ENCODE results near the gene ADAMTSL2.

ADAMTSL2 gene

DNA sequence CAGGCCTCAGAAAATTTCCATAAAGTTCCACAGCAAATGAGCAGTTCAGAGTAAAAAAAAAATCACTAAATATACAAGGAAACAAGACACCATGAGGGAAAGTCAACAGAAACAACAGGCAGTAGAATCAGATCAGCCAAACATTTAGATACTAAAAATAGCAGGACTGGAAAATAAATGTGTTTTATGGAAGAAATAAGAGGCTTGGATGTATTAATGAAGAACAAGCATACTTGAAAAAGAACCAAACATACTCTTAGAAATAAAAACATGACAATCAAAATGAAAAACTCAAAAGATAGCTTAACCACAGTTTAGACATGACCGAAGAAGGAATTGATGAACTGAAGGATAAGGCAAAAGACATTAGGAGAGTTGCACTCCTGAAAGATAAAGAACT lies 32.4 kb upstream of the ADAMTSL2 start:
- DNase-seq = no peak

DNA sequence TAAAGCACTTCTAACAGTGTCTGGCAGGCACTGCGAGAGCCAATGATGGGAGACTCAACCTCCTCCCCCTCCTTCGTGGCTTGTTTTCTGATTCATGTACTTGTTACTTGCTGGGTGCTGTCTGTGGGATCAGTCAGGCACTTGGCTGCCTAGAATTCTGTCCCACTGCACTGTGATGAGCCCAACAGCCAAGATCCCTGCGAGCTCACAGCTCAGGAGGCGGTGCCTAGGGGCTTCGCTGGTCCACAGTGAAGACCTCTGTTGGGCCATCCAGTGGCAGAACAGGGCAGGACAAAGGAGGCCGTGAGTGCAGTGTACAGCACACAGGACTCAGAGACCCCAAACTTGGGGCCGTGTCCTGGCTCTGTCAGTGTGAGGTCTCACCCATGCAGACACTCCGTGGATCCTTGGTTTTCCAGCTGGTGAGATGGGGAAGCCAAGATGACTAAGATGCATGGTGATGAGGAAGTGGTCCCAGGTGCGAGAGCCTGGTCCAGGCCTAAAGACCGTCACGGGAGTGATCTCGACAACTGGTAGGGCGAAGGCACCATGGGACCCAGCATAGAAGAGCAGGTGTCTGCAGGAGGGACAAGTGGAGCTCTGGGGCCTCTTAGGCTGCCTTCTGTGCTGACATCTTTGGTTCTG lies 29.2 kb upstream of the ADAMTSL2 start:
- no peak for DNase-seq

DNA sequence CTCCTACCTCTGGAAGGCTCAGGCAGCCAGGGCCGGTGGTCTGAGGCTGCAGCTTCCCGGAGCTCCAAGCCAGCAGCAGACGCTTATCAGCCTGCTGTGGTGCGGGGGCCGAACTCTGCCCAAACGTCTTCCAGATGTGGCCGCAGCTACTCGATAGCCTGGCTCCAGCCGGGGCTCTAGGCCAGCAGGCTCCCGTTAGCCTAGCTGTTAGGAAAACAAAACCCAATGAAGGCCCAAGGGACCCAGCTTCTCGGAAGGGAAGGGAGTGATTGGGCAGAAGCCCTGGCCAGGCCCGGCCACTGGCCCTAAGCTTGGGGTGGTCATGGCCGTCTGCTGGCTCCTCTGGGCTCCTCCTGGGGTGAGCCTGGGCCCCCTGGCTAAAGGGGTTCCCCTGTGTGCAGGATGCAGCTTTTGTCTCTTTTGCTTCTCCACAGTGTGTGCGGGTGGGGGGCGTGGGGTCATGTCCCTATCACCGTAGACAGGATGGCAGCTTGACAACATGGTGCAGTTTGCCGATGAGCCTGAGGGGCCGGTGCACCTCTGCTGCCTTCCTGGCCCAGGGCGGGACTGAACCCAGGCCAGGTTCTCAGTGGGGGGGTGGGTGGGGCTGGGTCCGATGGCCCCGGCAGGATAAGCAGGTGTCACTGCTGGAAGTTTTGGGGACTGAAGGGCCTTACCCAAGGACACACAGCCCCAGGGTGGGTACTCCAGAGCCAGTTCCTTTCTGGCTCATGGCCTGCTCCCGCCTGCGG lies 28.4 kb upstream of the ADAMTSL2 start:
- no peak for DNase-seq

DNA sequence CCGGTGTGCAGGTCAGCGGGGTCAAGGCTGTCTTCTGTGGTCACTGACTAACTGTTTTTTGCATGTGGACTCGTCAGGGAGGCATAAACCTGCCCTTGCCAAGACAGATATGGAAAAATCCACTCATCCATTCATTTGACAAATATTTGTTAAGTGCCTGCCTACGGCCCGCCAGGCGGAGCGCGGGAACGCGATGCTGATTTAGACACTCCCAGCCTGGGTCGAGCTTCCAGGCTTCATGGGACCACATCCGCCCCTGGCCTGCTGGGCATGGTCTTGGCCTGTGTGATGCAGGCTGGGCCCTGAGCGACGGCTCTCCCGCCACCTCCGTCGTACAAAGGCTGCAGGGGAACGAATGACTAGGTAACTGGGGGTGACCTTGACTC lies 27.9 kb upstream of the ADAMTSL2 start:
- DNase-seq = no peak

DNA sequence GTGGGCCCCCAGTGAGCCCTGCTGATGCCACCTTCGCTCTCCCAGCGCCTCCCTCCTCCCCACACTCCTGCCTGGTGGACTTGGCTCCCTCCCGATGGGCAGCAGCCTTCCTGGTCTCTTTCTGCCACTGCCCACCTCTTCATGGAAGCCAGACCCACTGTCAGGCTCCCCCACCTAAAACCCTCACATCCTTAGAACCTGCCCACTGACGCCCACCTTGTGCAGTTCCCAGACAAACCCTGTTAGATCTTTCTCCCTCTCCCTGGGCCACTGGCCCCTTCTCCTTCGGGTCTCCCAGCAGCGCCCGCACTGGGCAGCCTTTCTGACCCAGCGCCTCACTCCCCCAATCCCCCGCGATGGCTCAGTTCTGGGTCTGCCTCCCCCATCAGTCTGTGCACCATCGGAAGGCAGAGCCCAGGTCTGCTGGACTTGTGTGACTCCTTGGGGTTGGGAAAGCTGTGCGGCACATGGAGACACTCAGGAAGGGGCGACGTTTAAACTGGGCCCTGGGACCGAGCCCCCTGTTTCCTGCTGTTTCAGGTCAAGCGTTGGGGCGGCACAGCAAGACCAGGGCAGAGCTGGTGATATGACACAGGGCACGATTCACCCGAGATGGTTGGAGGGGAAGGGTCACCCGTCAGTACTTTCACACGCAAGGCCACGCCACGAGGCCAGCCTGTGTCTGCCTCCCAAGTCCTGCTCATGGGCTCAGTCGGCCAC lies 27.1 kb upstream of the ADAMTSL2 start:
- DNase-seq = no peak

DNA sequence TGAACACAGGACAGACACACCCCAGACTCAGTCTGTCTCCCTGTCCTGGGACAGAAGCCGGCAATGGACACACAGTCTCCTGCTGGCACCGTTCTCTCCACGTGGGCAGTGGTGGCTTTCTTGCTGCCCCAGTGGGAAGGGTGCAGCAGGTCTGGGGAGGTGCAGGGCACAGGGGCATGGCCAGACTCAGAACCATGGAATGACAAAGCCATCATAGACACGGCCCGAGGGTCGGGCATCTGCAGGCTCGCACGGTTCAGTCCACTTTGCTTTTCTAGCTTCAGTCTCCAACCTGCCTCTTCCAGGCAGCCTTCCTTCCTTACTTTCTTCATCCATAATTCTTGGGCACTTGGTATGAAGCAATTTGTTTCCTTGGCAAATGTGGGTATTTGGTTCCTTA lies 26.5 kb upstream of the ADAMTSL2 start:
- no peak for DNase-seq

DNA sequence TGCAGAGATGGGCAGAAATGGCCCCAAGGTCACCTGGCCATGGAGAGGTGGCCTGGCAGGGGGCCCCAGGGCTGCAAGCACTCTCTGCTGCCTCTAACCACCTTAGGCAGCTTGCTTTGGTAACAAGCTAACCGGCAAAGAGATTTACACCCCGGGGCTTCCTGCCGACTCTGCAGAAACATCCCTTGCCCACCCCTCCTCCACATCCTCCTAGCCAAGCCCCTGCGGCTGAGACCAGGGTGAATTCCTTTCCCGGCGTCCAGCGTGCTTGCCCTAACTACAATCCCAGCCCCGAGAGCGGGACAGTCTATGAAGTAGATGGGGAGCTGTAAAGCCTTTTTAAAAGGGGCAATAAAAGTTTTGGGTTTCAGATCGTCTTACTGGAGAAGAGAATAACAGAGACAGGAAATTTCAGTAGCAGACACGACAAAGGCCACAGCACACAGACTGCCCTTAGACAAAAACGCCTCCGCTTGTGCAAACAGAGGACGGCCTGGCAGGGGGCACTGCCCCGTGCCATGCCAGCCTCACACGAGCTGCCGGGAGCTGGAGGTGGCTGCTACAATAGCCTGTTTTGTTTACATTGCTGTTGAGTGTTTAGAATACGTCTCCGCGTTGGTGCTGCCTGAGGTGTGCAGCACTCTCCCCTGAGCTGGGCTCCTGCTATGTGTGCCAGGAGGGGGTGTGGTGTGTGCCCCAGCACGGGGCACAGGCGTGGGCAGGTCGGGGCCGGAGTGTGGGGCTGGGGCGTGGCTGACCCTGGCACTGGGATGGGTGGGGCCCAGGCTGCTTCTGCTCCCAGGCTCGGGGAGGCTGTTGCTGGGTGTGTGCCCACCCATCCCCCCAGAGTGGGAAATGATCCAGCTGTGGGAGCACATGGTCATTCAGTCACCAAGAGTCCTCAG lies 25.1 kb upstream of the ADAMTSL2 start:
- DNase-seq = peak; percentile 88

DNA sequence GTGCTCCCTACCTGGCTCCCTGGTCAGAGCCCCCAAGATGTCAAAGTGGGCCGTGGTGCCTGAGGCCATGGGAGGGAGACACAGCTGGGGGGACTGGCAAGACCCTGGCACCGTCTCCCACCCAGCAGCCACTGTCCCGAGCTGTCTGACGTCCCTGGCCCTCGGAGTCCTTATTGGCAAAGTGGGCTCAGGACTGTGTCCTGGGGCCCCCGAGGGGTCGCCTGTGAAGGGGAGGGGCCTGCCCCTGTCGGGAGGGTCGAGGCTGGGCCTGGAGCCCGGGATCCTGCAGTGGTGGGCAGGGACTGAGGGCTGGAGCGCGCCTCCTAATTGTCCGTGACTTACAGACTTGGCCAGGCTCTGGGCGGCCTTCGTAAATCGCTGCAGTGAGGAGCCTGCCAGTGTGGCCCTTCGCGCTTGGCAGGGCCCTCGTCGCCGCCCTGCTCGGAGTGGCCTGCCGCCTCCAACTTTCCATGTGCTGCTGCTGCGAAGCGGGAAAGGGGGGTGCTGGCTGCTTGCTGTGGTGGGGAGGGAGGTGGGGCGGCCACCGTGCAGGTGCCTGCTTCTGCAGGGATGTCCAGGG lies 23.5 kb upstream of the ADAMTSL2 start:
- no peak for DNase-seq

DNA sequence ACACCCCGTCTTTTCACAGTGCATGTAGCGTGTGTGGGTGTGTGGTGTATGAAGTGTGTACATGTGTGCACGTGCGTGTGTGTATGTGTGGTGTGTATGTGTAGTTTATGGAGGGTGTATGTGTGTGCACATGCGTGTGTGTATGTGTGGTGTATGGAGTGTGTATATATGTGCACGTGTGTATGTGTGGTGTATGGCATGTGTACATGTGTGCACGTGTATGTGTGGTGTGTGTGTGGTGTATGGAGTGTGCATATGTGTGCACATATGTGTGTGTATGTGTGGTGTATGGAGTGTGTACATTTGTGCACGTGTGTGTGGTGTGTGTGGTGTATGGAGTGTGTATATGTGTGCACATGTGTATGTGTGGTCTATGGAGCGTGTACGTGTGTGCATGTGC lies 22.9 kb upstream of the ADAMTSL2 start:
- DNase-seq = no peak

DNA sequence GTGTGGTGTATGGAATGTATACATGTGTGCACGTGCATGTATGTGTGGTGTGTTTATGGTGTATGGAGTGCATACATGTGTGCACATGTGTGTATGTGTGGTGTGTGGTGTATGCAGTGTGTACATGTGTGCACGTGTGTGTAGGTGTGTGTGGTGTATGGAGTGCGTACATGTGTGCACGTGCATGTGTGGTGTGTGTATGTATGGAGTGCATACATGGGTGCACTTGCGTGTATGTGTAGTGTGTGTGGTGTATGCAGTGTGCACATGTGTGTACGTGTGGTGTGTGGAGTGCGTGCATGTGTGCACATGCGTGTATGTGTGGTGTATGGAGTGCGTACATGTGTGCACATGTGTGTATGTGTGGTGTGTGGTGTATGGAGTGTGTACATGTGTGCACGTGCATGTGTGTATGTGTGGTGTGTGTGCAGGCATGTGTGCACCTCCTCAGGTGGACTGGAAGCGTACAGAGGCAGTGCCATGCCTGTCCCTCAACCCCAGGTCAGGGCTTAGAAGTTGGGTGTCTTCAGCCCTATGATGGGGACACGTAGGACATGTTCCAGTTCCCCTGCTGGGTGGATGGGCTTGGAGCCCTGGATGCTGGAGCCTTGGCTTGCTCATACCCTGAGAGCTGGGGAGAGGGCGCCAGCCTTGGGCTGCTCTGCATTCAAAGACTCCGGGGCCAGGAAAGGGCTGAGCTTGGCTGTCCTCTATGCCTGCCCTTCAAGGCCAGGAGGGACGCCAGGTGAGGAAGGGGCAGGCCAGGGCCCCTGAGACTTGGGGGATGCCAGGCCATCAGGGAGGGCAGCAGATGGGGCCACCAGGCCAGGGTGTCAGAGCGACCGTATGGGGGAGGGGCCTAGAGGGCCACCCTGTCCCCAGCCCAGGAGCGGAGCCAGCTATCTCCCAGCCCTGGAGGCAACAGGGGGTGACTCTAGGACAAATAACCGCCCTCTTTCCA lies 22.0 kb upstream of the ADAMTSL2 start:
- DNase-seq = no peak

DNA sequence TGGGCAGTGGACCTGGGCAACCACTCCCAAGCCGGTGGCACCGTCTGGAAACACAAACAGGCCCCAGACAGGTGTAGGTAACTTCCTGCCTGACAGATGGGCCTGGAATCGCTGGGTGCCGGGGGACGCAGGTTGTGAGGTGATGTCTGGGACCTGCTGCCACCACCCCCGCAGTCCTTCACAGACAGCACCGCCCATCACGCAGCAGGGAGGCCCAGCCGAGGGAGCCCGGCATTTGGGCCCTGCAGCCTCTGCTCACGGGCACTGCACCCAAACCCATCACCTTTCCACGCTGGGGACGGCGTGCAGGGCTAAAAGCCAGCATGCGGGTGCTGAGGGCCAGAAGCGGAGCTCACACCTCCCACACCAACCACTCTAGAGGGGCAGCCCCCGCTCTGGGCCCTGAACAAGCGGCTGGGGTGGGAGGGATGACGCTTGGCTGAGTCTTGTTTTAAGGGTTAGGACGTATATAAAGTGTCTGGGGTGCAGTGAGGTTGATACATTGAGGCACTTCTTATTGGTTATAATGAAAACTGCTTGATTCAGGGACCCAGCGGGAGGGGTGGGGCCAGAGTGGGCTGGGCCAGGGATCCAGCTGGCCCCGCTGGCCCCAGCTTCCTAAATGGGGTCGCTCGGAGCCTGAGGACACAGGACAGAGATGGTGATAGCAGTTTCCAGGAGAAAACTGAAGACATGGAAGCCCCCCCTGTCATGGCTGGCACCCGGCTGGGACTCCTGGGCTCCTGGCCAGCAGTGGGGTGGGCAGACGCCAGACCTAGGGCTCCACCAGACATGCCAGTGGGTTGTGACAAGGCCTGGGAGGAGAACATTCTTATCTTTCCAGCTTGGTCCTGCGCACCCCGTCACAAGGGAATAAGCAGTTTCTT lies 21.0 kb upstream of the ADAMTSL2 start:
- DNase-seq = no peak

DNA sequence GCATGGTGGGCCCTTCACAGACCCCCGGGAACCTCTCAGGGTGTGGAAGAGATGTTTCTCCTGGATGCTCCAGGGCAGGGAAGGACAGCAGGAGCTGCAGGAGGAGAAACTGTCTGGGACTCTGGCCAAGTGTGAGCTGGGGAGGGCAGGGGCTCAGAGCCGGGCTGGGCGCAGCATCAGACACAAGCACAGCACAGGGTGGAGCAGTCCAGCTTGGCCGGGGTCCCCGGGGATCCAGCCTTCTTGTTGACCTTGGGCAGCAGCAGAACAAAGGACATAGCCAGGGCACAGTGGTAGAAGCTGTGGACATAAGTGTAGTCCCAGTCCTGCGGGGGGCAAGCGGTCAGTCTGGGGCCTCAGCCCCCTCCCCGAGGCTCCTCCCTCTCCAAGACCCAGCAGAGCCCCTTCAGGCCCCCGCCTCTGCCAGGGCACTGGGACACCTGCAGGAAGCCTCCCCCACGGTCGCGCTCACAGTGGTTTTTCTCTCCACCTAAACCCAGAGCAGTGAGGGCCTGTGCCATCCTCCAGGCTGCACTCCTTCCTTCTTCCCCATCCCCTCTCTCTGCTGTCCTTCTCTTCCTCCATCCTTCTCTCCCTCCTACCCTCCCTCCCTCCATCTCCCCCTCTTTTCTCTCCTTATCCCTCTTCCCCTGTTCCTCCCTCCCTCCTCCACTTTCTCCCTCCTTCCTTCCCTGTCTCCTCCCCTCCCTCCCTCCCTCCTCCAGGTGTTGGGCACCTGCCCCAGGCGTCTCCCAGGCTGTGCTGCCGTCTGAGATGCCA lies 19.9 kb upstream of the ADAMTSL2 start:
- DNase-seq = no peak

DNA sequence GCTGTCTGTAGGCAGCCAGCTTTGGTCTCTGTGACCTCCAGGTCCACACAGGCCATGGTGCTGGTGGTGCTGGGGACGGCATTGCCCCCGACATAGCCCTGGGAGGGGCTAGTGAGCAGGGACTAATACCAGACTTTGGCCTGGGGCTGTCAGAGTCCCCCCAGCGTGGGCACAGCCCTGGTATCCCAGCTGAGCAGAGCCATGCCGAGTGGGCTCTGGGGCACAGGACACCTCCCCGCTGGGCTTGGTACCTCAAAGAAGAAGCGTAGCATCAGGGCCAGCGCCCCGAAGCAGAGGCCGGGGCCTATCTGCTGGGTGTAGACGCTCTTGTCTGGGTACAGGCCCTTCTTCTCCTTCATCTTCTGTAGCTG lies 19.3 kb upstream of the ADAMTSL2 start:
- no peak for DNase-seq

DNA sequence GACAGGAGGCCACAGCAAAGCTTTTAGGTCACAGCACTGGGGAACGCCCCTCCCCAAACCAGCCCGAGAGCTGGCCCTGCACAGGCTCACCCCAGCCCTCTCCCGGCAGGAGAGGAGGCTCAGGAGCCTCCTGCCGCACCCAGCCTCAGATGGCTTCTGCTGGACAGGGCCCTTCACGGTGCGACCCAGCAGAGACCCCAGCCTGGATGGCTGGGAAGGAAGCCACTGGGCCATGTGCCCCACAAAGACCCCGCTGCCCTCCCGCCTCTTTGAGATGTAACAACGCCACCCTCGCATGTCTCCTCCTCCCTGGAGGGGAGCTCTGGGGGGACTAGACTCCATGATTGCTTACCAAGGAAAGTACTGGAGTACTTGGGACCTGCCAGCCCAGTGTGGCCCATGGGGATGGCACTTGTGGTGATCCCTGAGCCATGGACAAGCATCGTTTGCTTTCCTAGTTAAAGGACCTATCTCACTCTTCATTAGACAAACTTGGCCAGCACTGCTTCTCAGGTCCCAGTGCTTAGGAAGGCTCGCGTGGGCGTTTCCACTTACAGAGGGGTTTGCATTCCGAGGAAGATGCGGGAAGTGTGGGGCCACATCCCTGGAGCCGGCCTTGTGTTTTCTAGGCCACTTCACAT lies 18.8 kb upstream of the ADAMTSL2 start:
- no peak for DNase-seq

DNA sequence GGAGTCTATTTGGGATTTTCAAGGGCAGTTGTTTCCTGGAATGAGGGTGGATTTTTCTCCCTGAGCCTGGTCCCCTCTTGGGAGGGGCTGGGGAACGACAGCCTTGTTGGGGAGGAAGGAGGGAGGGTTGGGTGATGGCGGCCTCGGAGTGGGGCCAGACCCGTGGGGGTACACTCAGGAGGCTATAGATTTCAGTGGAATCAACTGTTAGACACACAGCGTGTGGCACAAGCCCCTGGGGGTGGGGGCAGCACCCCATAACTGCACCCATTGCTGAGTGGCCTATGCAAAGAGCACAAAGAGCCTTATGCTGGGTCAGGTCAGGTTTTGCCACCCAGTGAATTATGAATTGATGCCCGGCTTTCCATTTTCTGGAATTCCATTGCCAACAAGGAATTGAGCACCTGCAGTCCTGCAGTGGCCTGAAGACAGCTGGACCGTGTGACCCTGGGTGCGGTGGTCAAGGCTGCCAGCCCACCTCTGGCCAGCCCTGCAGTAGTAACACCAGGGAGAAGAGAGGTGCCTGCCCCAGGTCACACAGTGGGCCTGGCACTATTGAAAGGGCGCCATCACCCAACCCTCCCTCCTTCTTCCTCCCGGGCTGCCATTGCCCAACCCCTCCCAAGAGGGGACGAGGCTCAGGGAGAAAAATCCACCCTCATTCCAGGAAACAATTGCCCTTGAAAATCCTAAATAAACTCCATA lies 18.1 kb upstream of the ADAMTSL2 start:
- DNase-seq = no peak

DNA sequence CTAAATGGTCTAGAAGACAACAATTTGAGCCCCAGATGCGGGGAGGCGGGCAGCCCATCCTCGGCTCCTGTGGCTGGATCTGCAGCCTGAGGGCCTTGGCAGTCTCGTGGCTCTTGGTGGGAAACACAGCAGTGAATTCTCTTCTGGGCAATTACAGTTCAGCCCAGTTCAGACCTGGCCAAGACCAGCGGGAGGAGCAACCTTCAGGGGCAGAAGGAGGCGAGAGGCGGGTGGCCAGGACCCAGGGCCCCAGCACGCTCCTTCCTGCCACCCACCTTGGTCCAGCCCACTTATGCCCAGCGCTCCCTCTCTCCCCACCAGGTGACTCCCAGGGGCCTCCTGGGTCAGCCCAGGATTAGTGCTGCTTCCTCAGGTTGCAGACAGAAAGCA lies 17.5 kb upstream of the ADAMTSL2 start:
- DNase-seq = no peak

DNA sequence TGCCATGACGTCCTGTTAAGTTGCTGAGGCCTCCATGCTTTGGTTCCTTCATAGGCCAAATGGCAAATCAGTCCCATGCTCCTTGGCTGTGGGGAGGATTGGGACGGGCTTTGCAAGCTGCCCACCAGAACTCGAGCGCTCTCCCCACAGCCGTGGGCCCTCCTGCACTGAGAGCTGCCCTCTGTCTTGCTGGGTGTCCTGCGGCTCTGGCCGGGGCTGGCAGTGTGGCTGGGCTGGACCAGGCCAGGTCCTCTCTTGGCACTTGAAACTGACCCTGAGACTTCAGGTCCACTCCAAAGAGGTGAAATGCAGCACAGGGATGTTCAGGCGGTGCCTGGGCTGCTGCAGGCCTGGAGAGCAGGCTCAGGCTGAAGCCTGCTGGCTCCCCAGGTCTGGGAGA lies 16.8 kb upstream of the ADAMTSL2 start:
- no peak for DNase-seq

DNA sequence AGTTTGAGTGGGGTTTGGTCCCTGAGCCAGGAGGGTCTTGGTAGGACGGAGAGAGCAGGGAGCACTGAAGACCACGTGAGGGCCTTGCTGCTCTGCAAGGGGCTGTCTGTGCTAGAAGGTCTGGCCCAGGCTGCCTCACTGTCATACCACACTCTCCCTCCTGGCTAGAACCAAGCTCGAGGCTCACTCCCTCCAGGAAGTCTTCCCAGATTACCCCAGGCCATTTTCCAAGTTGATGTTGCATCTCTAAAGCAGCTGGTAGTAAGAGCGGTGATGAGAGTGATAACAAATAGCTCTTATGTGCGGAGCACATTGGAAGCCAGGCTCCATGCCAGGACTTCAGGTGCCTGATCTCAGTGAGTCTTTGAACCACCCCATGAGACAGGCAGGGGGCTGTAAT lies 16.3 kb upstream of the ADAMTSL2 start:
- DNase-seq = no peak

Measured in NCI-H748 treated with DMSO at 0.1 percent for 48 hours (cell line).